ENCODE data around the gene HPCA.

- TF ChIP-seq CTCF (IDR thresholded peaks at IDR 0.05; ENCODE audit: low read depth, low read length) = no peak
- no peak for TF ChIP-seq EZH2phosphoT487 (IDR thresholded peaks at IDR 0.05; ENCODE audit: low read depth)
These were observed 14.2 kb upstream of the HPCA start for GRCh38 chr1:32872192-32872460.
